ENCODE results near the gene DNAJC11.

DNA sequence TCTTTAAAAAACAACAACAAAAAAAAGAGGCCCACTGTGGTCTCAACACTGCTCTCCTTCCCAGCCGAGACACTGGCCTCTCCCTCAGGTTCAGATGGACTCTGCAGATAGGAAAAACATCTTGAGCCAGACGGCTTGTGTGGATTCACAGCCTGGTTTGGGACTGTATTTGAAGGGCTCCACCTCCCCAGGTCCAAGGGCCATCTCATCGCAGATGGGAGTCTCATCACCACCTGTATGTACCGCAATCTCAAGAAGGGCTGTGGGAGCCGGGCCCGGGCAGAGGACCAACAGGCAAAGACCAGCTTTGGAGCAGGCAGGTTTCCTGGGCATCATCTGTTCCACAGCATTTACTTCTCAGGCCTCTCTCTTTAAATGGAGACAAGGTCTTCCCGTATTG lies 111.6 kb downstream of the DNAJC11 start:
- TF ChIP-seq, protein P1, sequence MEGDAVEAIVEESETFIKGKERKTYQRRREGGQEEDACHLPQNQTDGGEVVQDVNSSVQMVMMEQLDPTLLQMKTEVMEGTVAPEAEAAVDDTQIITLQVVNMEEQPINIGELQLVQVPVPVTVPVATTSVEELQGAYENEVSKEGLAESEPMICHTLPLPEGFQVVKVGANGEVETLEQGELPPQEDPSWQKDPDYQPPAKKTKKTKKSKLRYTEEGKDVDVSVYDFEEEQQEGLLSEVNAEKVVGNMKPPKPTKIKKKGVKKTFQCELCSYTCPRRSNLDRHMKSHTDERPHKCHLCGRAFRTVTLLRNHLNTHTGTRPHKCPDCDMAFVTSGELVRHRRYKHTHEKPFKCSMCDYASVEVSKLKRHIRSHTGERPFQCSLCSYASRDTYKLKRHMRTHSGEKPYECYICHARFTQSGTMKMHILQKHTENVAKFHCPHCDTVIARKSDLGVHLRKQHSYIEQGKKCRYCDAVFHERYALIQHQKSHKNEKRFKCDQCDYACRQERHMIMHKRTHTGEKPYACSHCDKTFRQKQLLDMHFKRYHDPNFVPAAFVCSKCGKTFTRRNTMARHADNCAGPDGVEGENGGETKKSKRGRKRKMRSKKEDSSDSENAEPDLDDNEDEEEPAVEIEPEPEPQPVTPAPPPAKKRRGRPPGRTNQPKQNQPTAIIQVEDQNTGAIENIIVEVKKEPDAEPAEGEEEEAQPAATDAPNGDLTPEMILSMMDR (IDR thresholded peaks at IDR 0.05; ENCODE audit: low read depth, low read length): no peak
- TF ChIP-seq POLR2A (IDR thresholded peaks at IDR 0.05; ENCODE audit: extremely low read depth, insufficient read length) (no peak), MYC (IDR thresholded peaks at IDR 0.05; ENCODE audit: low read depth, low read length) (no peak)
- TF ChIP-seq, protein P2, sequence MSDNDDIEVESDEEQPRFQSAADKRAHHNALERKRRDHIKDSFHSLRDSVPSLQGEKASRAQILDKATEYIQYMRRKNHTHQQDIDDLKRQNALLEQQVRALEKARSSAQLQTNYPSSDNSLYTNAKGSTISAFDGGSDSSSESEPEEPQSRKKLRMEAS (IDR thresholded peaks at IDR 0.05; ENCODE audit: low read depth, low read length): no peak

Measured in NB4 (cell line).